Measurements from ENCODE around the gene ZNF821.

DNA sequence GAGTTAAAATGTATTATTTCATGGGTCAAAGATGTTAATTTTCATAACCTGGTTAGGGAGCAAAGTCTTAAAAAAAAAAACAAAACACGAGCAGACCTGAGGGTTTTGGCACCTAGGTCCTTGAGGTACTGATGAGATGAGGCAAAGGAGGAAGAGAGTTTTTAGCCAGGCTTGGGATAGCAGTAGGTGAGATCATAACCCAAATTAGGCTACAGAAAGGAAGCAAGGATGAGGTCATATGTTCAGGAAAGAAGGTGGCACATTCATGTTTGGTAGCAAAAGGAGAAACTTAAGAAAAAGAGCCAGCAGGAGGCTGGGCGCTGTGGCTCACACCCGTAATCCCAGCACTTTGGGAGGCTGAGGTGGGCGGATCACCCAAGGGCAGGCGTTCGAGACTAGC, 35.4 kb downstream of the ZNF821 start:
- TF ChIP-seq SUZ12 (IDR thresholded peaks at IDR 0.05; ENCODE audit: extremely low read depth, insufficient read depth, insufficient read length) (no peak), YY1 (IDR thresholded peaks at IDR 0.05; ENCODE audit: insufficient read depth, insufficient read length) (no peak)

Data from NT2/D1 (cell line).